Measurements from ENCODE around the gene AGTPBP1.

AGTPBP1 gene

DNA sequence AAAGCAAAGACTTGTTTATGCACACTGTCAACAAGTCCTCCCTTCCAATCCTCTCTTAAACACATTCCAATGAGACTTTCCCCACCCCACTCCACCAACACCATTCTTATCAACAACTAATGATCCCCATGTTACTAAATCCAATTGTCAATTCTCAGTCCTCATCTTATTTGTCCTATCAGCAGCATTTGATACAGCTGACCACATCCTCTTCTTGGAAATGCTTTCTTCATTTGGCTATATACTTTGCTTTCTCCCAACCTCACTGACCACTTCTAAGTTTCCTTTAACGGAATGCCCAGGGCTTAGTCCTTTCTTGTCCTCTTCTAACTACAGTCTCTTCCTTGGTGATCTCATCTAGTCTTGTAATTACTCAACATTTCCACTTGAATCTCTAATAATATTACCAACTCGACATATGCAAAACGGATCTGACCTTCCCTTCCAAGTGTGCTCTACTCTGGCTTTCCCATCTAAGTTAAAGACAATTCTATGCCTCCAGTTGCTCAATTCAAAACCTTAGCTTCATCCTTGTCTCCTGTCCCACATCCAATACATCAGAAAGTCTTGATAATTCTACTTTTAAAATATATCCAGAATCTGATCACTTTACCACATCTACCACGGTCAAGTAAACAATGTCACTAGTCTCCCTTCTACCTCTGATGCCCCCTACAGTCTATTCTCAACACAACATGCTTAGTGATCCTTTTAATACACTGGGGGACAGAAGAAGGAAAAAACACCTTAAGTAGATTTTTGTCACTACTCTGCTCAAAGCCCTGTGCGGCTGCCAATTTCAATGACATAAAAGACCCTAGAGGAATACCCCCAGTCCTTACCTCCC is 25.5 kb downstream of the AGTPBP1 start:
- no peak for FAIRE-seq

DNA sequence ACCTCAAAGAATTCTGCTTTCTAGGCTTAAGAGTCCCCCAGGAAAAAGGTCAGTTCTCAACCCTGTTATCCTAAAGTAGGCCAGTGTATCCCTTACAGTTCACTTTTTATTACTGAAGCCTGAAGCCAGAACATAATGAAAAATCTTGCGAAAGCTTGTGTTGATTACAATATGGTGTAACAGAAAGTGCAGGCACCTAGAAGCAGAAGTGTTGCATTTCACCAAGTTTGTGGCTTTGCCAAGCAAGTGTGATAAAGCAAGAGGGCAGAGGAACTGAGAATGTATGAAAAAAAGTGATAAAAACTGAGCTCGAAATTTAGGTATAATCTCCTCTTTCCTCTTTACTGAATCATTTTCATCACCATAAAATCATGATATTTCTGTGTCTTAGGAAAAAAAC is 26.2 kb downstream of the AGTPBP1 start:
- FAIRE-seq: no peak

DNA sequence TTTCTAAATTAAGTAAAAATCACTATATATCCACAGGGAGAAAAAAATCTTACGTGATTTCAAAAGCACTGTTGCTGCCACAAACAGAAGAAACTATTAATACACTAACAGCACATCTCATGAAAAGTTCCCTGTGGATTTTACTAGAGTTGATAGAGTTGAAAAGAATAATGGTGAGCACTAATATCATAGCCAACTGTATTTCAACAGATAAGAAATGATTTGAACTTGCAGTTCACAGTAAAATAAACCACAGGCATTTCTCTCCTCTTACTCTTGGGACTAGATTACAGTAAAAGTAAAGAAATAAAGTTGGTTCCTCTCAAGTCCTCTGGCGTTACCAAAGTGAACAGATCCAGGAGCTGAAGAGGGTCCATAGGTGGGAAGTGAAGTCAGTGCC is 27.9 kb downstream of the AGTPBP1 start:
- no peak for FAIRE-seq

DNA sequence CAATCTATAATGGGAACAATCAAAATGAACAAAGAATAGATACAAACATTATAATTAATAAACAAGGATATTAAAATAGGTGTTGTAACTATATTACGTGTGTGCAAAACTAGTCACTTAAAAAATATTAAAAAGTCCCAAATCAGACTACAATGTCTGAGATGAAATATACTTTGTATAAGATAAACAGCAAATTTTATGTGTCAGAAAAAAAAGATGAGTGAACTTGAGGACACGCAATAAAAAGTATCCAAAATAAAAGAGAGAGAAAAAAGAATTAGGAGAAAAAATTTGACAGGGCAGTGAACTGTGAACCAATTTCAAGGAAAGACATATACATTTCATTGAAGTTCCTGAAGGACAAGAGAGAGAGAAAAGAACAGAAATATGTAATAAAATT is 37.0 kb downstream of the AGTPBP1 start:
- peak; percentile 49 for FAIRE-seq

DNA sequence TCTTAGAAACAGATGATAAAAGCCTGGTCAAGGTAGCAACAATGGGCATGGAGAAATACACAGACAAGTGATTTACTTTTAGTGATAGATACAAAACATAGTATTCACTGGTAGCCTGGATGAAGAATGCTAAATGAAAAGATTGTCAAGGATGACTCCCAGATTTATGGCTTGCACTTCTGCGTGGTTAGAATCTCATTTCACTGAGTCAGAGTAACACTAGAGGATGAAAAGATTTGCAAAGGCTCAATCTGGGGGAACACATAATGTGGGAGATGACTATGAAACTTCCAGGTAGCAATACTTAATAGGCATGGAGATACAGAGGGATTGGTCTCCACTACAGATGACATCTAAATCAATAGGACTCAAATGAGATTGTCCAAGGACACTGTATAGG is 38.4 kb downstream of the AGTPBP1 start:
- FAIRE-seq: no peak

DNA sequence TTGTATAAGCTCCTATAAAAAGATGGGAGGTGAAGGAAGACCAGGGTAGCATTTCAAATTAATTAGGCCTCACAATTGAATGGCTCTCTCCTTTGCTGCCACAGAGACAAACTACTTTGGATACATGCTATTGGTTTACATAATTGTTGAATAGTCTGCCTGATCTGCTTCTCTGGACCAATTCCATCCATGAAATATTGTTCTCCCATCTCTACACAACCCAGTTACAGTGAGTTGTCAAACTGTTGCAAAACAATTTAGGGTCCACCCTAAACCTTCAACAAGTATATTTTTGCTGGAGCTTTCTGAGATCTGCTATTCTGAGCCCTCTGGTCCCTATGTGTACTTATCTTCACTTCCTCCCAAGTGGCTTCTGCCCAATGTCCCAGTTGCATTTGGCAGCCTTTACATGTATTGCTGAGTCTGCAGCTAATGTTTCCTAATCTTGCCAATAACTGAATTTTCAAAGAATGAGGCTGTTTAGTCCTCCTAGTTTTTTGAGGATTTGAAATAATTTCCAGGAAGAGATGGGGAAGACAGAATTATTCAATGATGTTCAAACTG is 38.9 kb downstream of the AGTPBP1 start:
- FAIRE-seq: no peak

DNA sequence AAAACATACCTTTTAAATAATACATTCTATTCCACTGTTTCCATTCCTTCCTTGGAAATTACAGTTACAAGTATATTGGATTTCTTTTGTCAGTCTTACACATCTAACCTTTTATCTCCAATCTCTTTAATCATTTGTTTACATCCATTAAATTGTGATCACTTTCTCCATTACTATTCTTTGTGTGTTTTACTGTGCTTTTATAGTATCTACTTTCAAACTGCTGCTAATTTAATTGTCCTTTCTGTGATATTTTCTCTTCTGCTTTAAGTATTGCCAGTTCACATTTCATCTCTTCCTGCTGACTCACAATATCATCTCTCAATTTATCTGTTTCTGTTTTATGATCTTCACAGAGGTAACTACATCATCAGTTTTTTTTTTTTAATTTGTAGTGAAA is 39.6 kb downstream of the AGTPBP1 start:
- FAIRE-seq: no peak

DNA sequence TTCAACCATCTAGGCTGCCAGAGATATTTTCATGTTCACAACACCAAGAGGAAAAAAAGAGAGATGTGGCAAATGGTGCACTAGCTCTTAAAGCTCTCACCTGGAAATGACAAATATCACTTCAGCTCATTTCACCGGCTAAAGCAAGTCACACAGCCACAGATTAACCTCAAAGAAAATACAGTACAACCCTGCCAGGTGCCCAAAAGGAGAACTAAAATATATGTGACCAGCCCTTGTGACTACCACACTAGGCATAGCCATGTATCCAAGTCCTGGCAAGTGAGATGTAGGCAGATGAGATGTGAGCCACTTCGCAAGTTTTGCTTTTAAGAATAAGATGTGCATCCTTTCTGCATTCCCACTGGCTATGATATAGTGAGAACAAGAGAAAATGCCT is 41.4 kb downstream of the AGTPBP1 start:
- peak; percentile 84 for FAIRE-seq

DNA sequence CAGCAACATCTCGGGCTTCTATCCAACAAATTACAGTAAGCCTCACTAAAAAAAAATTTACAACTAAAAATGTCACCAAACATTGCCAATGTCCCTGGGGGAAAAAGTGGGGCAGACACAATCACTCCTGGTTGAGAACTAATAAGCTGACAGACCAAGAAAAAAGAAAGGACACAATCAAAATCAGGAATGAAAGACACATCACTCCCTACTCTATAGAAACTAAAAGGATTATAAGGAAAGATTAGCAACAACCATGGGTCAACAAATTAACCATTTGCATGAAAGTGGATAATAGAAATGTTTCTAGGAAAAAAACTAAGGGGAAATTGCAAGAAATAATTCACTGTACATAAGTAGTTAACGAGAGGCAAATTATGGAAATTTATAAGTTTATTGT is 53.4 kb downstream of the AGTPBP1 start:
- FAIRE-seq: no peak

DNA sequence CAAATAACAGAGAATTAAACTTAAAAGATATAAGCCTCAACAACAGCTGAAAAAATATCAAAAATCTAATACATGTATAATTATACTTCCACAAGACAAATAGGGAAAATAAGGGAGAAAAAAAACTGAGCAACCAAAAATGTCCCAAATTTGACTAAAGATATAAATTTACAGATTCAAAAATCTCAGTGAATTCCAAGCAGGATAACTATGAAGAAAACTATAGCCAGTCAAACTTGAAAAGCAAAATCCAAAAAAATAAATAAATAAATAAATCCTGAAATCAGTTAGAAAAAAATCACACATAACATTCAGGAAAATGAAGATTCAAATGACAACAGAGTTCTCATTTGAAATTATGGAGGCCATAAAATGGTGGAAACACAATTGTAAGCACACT is 56.7 kb downstream of the AGTPBP1 start:
- peak; percentile 24 for FAIRE-seq

DNA sequence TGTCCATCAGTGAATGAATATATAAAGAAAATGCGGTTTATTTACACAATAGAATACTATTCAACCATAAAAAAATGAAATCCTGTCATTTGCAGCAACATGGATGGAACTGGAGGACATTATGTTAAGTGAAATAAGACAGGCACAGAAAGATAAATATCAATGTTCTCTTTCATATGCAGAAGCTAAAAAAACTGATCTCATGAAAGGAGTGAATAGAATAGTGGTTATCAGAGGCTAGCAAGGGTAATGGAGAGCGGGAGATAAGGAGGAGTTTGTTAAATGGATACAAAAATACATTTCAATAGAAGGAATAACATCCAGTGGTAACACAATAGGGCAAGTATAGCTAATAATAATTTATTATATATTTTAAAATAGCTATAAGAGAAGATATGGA is 65.0 kb downstream of the AGTPBP1 start:
- peak; percentile 33 for FAIRE-seq

DNA sequence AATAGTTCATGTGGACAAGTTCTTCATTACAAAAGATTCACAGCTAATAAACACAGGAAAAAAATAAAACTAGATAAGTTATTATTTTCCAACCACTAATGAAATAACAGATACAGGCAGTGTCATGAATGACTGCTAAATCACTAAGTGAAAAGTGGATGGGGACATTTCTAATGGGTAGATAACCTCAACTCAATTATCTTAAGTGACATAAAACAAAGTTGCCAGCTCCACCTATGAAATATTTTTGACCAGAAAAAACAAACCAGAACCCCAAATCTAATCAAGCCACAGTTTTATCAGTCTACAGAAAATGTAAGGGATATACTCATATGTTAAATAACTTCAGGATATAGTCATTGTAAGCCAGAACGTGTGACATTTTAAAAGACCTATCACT is 74.4 kb downstream of the AGTPBP1 start:
- FAIRE-seq: no peak

DNA sequence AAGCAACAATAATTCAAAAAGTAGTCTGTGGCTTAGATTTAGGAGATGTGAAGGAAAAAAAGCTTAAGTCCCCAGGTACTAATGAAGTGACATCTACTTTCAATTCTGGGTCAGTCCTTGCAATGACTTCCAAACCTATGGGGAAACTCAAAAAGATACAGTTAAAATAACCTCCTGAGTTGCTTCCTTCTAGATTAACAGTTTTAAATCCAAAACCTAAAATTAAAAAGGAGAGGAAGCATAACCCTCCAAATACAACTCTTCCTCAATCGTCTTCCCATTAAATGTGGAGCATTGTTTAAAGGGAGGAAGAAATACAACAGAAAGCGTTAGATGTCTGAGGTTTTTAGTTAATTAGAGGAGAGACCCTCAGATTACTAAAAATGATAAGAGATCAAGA is 75.7 kb downstream of the AGTPBP1 start:
- FAIRE-seq: no peak

DNA sequence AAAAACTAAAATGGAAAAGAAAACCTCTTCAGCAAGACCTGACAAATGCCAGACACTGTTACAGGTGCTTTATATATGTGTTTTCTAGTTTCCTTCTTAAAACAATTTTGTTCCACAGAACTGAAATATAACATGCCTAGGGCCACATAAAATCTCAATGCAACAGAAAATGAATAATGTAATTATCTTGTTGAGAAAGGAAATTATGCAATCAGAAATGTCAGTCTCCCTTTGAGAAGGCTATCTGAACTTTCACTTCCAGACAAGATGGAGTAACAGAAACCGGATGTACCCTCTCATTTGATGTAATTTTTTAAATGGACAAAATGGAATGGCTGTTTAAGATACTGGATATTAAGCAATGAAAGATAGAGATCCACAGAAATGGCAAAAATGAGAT is 79.2 kb downstream of the AGTPBP1 start:
- no peak for FAIRE-seq

DNA sequence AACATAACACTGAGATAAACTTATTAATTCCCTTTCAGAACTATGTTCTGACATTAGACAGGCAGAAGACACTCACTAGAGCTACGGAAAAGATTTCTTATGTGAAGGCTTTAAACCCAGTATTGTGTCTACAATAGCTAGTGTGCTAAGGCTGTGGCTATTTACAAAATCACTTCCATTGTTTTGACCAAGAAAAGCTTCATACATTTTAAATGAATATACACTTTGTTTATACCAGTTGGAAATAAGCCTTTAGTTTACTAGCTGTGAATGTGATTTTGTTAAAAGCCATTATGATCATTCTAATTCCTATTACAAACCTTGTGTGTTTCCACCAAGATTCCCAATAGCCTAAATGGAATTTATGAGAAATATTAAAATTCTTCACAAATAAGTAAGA is 83.0 kb downstream of the AGTPBP1 start:
- no peak for FAIRE-seq

DNA sequence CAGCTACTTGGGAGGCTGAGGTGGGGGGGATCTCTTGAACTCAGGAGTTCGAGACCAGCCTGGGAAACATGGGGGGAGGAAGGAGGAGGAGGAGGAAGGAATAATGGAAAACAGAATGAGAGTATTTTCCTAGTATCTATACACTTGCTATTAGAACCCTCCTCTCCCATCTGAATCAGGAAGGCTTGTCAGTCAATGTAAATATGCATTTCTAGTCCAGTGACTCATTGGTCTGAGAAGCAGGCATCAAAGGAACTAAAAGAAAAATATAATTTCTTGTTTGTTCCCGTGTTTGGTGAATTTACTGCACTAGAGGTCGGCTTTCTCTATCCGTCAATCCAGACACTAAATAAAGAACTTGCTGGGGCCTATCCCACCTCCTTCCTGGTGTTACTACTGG is 88.6 kb downstream of the AGTPBP1 start:
- no peak for FAIRE-seq

DNA sequence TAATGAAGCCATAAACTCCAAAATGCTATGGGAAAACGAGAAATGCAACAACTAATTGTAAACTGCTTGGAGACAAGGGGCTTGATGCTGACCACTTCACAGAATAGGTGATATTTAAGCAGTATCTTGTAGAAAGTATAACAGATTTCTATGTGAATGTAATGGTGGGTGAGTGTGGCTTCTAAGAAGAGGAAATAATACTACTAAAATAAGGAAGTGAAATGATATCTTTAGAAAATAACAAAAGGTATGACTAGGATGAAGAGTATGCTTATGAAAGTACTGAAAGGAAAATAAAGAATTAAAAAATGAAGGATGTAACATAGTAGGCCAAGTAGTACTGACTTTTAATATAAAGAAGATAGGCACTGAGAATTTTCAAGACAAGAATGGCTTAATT is 94.2 kb downstream of the AGTPBP1 start:
- no peak for FAIRE-seq

DNA sequence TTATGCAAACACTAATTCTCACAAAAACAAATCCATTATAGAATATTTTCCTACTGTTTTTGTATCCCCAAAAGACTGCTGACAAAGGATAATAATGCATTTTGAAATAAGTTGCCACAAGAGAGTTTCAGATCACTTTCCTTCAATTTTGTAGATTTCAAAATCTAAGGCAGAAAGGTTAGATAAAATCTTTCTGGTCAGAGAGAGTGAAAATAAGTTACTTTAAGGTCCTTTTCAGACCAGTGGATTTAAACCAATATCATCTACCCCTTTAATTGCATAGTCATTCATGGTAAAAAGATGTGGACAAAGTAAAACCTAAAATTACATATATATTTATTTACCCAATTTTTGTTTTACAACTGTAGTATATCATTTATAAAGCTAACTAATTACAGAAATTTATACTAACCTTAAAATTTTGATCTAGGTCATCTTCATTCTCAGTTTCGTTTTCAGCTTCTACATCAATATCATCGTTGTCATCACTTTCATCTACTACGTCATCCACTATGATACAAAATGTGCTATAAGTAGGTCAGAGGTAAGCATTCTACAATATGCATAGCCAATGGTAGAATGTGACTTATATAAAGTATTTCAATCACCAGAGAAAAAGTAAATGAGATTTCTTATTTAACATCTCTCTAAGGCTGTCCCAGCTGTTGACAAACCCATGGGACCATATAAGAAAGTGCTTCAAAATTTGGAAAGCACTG is 95.7 kb downstream of the AGTPBP1 start:
- FAIRE-seq: no peak

DNA sequence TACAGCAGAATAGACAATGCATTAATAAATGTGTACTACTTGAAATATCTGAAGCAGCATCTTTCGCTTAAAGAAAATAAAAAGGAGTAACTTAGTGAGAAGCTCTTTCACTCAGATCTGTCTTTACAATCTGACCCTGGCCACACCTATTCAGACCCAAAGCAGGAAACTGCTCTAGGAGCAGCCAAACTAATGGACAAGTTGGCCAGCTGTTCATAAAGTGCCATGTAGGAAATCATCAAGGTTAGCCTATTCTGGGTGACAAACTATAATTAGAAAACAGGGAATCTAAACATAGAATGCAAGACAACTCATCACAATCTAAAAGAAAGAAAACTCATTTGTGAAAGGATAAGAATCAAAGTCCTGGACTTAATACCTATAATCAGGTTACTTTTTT is 101.3 kb downstream of the AGTPBP1 start:
- no peak for FAIRE-seq

DNA sequence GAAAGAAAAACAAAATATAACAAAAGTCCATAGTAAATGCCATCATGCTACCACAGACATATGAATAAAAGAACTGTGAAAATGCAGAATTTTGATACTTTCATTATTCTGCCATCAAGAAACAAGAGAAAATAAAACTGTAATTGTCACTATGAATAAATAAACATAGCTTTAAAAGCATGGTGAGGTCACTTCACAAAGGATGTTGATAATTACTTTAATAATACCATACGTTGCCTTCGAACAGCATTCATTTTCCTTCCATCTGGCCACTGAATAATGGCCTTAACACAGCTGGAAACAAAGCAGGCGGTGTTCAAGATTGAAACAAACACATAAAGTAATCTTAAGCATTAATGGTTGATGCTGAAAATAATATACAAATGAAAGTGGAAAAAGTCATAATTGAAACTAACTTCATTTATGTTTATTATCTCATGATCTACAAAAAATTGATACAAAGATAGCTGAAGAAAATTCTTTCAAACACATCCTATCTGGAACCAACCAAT is 102.0 kb downstream of the AGTPBP1 start:
- FAIRE-seq: no peak

DNA sequence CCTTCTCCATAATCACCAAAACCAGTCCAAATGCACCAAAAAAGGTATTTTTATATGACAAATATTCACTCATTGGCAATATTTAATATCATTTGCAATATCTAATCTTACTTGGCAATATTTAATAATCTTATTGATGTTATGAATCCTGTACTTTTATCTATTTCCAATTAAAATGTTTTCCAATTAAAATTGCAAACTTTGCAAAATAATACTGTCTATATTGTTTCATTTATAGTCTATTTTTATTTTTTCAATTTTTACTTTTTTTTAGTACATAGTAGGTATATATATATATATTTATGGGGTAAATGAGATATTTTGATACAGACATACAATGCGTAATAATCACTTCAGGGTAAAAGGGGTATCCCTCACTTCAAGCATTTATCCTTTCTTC is 109.9 kb downstream of the AGTPBP1 start:
- FAIRE-seq: peak; percentile 86

DNA sequence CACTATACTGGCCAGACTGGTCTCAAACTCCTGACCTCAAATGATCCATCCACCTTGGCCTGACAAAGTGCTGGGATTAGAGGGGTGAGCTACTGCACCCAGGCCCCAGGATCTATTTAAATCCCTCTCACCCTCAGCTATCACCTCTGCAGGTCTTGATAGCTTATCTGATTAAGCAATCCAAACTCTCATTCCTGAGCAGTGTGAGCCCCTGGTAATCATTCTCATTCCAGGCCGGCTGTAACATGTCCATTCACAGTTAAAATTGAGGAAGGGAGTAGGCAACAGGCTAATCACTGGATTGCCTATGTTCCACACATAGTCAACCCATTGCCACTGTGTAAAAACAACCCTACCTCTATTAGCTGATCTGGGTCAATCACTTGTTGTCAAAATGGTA is 111.1 kb downstream of the AGTPBP1 start:
- FAIRE-seq: no peak

DNA sequence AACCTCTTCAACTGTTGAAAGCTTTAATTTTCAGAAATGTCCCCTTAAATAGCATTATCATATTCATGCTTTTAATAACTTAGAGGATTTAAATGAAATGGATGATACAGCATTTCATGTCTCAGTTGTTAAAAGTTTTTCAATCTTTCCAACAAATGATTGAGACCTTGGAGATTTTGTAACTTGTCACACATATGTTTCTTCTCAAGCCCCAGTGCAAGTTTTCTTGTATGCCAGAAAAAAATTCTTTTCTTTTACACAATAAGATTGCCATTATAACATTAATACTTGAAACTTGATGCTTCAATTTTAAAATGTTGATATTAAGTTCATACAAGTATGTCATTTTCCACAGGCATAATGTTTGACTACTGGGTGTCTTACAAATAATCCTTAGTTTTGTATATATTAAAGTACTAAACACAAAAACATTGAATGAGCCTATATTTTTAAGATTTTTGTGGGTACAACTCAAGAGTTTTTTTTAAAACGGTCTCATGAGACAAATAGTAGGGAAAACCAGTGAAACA is 124.5 kb downstream of the AGTPBP1 start:
- FAIRE-seq: no peak

DNA sequence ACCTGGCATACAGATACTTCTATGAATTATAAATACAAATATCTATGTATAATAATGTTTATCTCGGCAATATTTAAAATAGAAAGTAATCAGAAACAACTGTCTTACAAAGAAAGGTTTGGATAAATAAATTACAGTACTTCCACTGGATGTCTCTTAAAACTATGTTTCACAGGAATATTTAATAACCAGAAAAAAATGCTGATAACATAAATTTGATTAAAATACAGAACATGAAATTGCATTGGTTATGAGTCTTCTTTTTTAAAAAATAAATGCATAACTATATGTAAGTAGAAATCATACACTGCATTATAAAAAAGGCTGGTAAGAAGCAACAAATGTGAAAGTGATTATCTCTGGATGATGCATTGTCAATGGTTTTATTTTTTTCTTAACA is 126.0 kb downstream of the AGTPBP1 start:
- FAIRE-seq: no peak

Data from islet of Langerhans (tissue), 1 donor.